ENCODE results near the gene DXO.
"Not testable (repeated sequence)": the region's sequence is repeated elsewhere in the genome, so short reads cannot be mapped to it uniquely, and the experiment has no call there.

The DXO gene

DNA sequence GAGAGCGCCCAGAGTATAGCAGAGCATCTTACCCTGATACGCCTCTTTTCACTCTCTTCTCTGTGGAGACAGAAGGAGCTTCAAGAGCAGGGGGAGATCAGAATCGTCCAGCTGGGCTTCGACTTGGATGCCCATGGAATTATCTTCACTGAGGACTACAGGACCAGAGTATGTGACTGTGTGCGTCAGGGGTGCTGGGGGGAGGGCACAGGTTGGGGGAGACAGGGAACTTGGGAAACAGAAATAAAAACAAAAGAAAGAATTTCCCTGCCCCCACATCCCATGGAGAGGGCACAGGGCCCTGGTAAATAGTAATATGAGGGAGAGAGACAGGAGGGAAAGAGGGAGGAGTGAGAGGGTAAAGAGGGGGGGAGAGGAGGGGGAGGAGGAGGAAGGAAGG is 6.9 kb upstream of the DXO start:
- no peak overlapping the region for H3K9ac ChIP-seq (ENCODE audit: low read depth, low read length)
- H3K36me3 ChIP-seq (ENCODE audit: insufficient read depth, low read length) = peaks cover 12% of the 10 kb centered on the region
- no peak overlapping the region for H3K4me3 ChIP-seq (ENCODE audit: low read length)
- no peaks in the 10 kb centered on the region for H3K27me3 ChIP-seq (ENCODE audit: insufficient read depth, low read length)
- H3K27ac ChIP-seq (ENCODE audit: low read depth, low read length) = no peak overlapping the region
- H3K4me1 ChIP-seq (ENCODE audit: insufficient read depth, low read length) = no peaks in the 10 kb centered on the region
- WGBS = 85% methylated on average over 5 of the region's 5 CpGs
- H3K9me3 ChIP-seq (ENCODE audit: insufficient read depth, low read depth, low read length) = no peaks in the 10 kb centered on the region

DNA sequence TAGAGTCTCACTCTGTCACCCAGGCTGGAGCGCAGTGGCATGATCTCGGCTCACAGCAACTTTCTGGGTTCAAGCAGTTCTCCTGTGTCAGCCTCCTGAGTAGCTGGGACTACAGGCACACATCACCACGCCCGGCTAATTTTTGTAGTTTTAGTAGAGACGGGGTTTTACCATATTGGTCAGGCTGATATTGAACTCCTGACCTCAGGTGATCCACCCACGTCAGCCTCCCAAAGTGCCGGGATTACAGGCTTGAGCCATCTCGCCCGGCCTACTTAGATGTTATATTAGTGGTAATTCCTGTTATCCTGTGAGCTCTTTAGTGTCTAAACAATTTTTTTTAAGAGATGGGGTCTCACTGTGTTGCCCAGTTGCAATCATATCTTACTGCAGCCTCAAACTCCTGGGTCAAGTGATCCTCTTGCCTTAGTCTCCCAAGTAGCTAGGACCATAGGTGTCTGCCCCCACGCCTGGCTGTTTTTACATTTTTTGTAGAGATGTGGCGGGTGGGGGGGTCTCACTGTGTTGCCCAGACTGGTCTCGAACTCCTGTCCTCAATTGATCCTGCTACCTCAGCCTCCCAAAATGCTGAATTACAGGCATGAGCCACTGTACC is 6.0 kb upstream of the DXO start:
- Histone ChIP-seq H3K27ac (ENCODE audit: low read depth, low read length) (no peak overlapping the region), H3K27me3 (ENCODE audit: insufficient read depth, low read length) (no peaks in the 10 kb centered on the region), H3K4me3 (ENCODE audit: low read length) (no peak overlapping the region), H3K4me1 (ENCODE audit: insufficient read depth, low read length) (peaks cover 6% of the 10 kb centered on the region; the same call in 1 of the 2 replicates), H3K9ac (ENCODE audit: low read depth, low read length) (no peak overlapping the region), H3K9me3 (ENCODE audit: insufficient read depth, low read depth, low read length) (no peaks in the 10 kb centered on the region), H3K36me3 (ENCODE audit: insufficient read depth, low read length) (peaks cover 12% of the 10 kb centered on the region)
- 95% methylated on average over 12 of the region's 12 CpGs for WGBS

DNA sequence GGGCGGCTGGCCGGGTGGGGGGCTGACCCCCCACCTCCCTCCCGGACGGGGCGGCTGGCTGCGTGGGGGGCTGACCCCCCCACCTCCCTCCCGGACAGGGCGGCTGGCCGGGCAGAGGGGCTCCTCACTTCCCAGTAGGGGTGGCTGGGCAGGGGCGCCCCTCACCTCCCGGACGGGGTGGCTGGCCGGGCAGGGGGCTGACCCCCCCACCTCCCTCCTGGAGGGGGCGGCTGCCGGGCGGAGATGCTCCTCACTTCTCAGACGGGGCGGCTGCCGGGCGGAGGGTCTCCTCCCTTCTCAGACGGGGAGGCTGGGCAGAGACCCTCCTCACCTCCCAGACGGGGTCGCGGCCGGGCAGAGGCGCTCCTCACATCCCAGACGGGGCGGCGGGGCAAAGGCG is 4.1 kb upstream of the DXO start:
- not testable (repeated sequence) for H3K27me3 ChIP-seq (ENCODE audit: insufficient read depth, low read length); H3K4me3 ChIP-seq (ENCODE audit: low read length); H3K27ac ChIP-seq (ENCODE audit: low read depth, low read length); H3K4me1 ChIP-seq (ENCODE audit: insufficient read depth, low read length); H3K9ac ChIP-seq (ENCODE audit: low read depth, low read length); H3K9me3 ChIP-seq (ENCODE audit: insufficient read depth, low read depth, low read length)
- peaks cover 12% of the 10 kb centered on the region for H3K36me3 ChIP-seq (ENCODE audit: insufficient read depth, low read length)
- WGBS = 97% methylated on average over 28 of the region's 30 CpGs

- H3K4me1 ChIP-seq (ENCODE audit: insufficient read depth, low read length) = peaks cover 10% of the 10 kb centered on the region; the same call in 1 of the 2 replicates
- WGBS = 15% methylated on average over 19 of the region's 19 CpGs
- H3K36me3 ChIP-seq (ENCODE audit: insufficient read depth, low read length) = peaks cover 28% of the 10 kb centered on the region
- peak overlapping the region; percentile 77 for H3K9ac ChIP-seq (ENCODE audit: low read depth, low read length)
- no peaks in the 10 kb centered on the region for H3K27me3 ChIP-seq (ENCODE audit: insufficient read depth, low read length)
- H3K27ac ChIP-seq (ENCODE audit: low read depth, low read length) = peak overlapping the region; percentile 98
- no peaks in the 10 kb centered on the region for H3K9me3 ChIP-seq (ENCODE audit: insufficient read depth, low read depth, low read length)
- H3K4me3 ChIP-seq (ENCODE audit: low read length) = peak overlapping the region; percentile 90
These were observed 892 bp upstream of the DXO start for GRCh38 chr6:31972709-31973350.

GRCh38 chr6:31971279-31971992 is 502 bp downstream of the DXO start:
- H3K9ac ChIP-seq (ENCODE audit: low read depth, low read length) = peak overlapping the region; percentile 77
- H3K36me3 ChIP-seq (ENCODE audit: insufficient read depth, low read length) = peaks cover 42% of the 10 kb centered on the region
- H3K4me3 ChIP-seq (ENCODE audit: low read length) = peak overlapping the region; percentile 90
- no peaks in the 10 kb centered on the region for H3K27me3 ChIP-seq (ENCODE audit: insufficient read depth, low read length)
- 35% methylated on average over 29 of the region's 29 CpGs for WGBS
- H3K9me3 ChIP-seq (ENCODE audit: insufficient read depth, low read depth, low read length) = no peaks in the 10 kb centered on the region
- peak overlapping the region; percentile 98 for H3K27ac ChIP-seq (ENCODE audit: low read depth, low read length)
- H3K4me1 ChIP-seq (ENCODE audit: insufficient read depth, low read length) = peaks cover 10% of the 10 kb centered on the region; the same call in 1 of the 2 replicates

DNA sequence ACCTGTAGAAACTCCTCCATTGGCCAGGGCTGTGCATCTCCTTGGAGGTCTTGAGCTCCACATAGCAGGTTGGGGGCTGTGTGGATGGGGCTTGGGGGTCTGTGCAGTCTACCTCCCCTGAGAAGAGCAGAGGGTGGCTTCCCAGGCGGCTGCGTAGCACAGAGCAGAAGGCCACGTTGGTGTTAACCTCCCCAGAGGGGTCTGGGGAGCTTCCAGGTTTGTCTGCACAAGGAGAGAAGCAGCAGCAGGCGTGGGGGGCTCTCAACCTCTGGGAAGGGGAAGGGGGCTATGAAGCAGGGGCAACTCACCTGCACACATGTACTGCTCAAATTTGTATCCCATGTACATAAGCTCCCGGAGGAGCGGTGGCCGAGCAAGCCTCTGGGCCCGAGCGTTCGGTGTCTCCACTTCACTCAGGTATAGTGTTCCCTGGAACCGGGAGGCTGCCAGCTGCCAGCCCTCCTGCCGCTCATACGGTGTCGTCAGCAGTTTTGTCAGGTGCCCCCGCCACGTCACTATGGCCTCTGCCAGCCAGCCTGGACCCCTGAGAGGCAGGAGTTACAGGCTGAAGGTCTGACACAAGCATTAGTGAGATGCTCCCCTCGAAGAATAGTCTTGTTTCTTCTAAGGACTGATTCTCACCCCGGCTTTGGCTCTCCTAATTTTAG is 1.2 kb downstream of the DXO start:
- WGBS = 90% methylated on average over 18 of the region's 18 CpGs
- peak overlapping the region; percentile 98; the same call in 1 of the 2 replicates for H3K27ac ChIP-seq (ENCODE audit: low read depth, low read length)
- peak overlapping the region; percentile 90 for H3K4me3 ChIP-seq (ENCODE audit: low read length)
- H3K27me3 ChIP-seq (ENCODE audit: insufficient read depth, low read length) = no peaks in the 10 kb centered on the region
- peaks cover 10% of the 10 kb centered on the region; the same call in 1 of the 2 replicates for H3K4me1 ChIP-seq (ENCODE audit: insufficient read depth, low read length)
- H3K36me3 ChIP-seq (ENCODE audit: insufficient read depth, low read length) = peaks cover 49% of the 10 kb centered on the region
- H3K9me3 ChIP-seq (ENCODE audit: insufficient read depth, low read depth, low read length) = no peaks in the 10 kb centered on the region
- H3K9ac ChIP-seq (ENCODE audit: low read depth, low read length) = peak overlapping the region; percentile 77; the same call in 1 of the 2 replicates

GRCh38 chr6:31969712-31970603 is 2.0 kb downstream of the DXO start:
- 91% methylated on average over 15 of the region's 17 CpGs for WGBS
- H3K36me3 ChIP-seq (ENCODE audit: insufficient read depth, low read length) = peaks cover 57% of the 10 kb centered on the region
- no peak overlapping the region for H3K27ac ChIP-seq (ENCODE audit: low read depth, low read length)
- H3K4me1 ChIP-seq (ENCODE audit: insufficient read depth, low read length) = peaks cover 10% of the 10 kb centered on the region; the same call in 1 of the 2 replicates
- no peaks in the 10 kb centered on the region for H3K9me3 ChIP-seq (ENCODE audit: insufficient read depth, low read depth, low read length)
- H3K4me3 ChIP-seq (ENCODE audit: low read length) = no peak overlapping the region
- no peaks in the 10 kb centered on the region for H3K27me3 ChIP-seq (ENCODE audit: insufficient read depth, low read length)
- no peak overlapping the region for H3K9ac ChIP-seq (ENCODE audit: low read depth, low read length)

DNA sequence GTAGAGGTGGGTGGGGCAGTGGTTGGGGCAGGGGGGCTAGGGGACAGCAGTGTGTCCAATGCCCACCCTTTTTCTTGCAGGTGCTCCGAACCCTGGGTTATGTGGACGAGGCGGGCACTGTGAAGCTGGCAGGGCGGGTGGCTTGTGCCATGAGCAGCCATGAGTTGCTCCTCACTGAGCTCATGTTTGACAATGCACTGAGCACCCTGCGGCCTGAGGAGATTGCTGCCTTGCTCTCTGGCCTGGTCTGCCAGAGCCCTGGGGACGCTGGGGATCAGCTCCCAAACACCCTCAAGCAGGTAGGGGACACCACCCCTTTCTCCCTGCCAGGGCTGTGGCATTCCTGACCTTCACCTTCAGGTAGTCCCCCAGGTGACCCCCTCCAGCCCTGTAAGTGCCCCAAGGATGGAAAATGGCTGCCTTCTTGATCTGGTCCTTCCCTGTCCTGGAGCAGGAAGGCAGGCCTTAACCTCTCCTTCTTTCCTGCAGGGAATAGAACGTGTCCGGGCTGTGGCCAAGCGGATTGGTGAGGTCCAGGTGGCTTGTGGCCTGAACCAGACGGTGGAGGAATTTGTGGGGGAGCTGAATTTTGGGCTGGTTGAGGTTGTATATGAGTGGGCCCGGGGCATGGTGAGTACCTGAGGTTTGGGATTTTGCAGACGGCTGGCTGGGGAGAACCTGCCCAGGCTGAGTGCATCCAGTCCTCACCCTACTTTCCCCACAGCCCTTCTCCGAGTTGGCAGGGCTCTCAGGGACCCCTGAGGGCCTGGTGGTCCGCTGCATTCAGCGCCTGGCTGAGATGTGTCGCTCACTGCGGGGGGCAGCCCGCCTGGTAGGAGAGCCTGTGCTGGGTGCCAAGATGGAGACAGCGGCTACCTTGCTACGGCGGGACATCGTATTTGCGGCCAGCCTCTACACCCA is 2.9 kb downstream of the DXO start:
- peaks cover 10% of the 10 kb centered on the region; the same call in 1 of the 2 replicates for H3K4me1 ChIP-seq (ENCODE audit: insufficient read depth, low read length)
- H3K9me3 ChIP-seq (ENCODE audit: insufficient read depth, low read depth, low read length) = no peaks in the 10 kb centered on the region
- no peak overlapping the region for H3K27ac ChIP-seq (ENCODE audit: low read depth, low read length)
- H3K9ac ChIP-seq (ENCODE audit: low read depth, low read length) = no peak overlapping the region
- H3K27me3 ChIP-seq (ENCODE audit: insufficient read depth, low read length) = no peaks in the 10 kb centered on the region
- peaks cover 62% of the 10 kb centered on the region for H3K36me3 ChIP-seq (ENCODE audit: insufficient read depth, low read length)
- no peak overlapping the region for H3K4me3 ChIP-seq (ENCODE audit: low read length)
- 94% methylated on average over 23 of the region's 23 CpGs for WGBS

DNA sequence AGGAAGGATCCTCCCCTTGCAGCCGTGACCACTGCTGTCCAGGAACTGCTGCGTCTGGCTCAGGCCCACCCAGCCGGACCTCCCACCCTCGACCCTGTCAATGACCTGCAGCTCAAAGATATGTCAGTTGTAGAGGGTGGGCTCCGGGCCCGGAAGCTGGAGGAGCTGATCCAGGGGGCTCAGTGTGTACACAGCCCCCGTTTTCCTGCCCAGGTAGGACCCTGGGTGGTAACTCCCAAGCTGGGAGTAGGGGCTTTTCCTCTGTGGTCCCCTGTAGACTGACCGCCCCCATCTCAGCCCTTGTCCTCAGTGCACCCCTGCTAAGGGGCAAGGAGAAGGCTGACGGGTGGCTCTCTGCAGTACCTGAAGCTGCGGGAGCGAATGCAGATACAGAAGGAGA is 3.6 kb downstream of the DXO start:
- WGBS = 92% methylated on average over 11 of the region's 11 CpGs
- Histone ChIP-seq H3K36me3 (ENCODE audit: insufficient read depth, low read length) (peaks cover 69% of the 10 kb centered on the region), H3K9ac (ENCODE audit: low read depth, low read length) (no peak overlapping the region), H3K27me3 (ENCODE audit: insufficient read depth, low read length) (no peaks in the 10 kb centered on the region), H3K27ac (ENCODE audit: low read depth, low read length) (no peak overlapping the region), H3K4me1 (ENCODE audit: insufficient read depth, low read length) (peaks cover 8% of the 10 kb centered on the region; the same call in 1 of the 2 replicates), H3K9me3 (ENCODE audit: insufficient read depth, low read depth, low read length) (no peaks in the 10 kb centered on the region), H3K4me3 (ENCODE audit: low read length) (no peak overlapping the region)

Measured in HUES64 (cell line).